Neural cell (in vitro differentiated cells): ENCODE data around the gene BEX5. TPM values are rescaled to one million over a fixed set of nuclear protein-coding genes. Genes with fewer than 3 reads are reported as not detected.
A peak's percentile ranks its signal among the peaks of the same experiment; 100 is the strongest.
"Not testable (repeated sequence)": the region's sequence is repeated elsewhere in the genome, so short reads cannot be mapped to it uniquely, and the experiment has no call there.

ENCODE experiments used
- H2AFZ ChIP-seq: fragments of 200-600, 300-800 bp; sonication (generic), shearing (Covaris generic); 2 replicates; pipeline ENCODE4 v1.6.0; 2014; ENCODE audit warnings: low read depth, mild to moderate bottlenecking, antibody characterized with exemption, low read length, moderate library complexity
- H3F3A ChIP-seq: fragments of 200-600 bp; shearing (Covaris generic); 2 replicates; pipeline ENCODE4 v1.6.1; 2016; ENCODE audit warnings: mild to moderate bottlenecking, moderate library complexity, mixed read lengths, antibody characterized with exemption, low read length; ENCODE audit not compliant: insufficient read depth, poor library complexity, severe bottlenecking
- H3K27ac ChIP-seq: fragments of 200-600, 300-800 bp; sonication (generic), shearing (Covaris generic); 2 replicates; pipeline ENCODE4 v1.5.1; 2014; ENCODE audit warnings: mild to moderate bottlenecking, low read length, moderate library complexity
- H3K27me3 ChIP-seq: fragments of 300-800, 200-600 bp; sonication (generic), shearing (Covaris generic); 2 replicates; pipeline ENCODE4 v1.6.0; 2014; ENCODE audit warnings: mild to moderate bottlenecking, low read depth, low read length, moderate library complexity; ENCODE audit not compliant: insufficient read depth
- H3K36me3 ChIP-seq: fragments of 300-800, 200-600 bp; sonication (generic), shearing (Covaris generic); 2 replicates; pipeline ENCODE4 v1.5.1; 2014; ENCODE audit warnings: mild to moderate bottlenecking, antibody characterized with exemption, low read length, moderate library complexity; ENCODE audit not compliant: insufficient read depth
- H3K4me2 ChIP-seq: fragments of 300-800, 200-600 bp; sonication (generic), shearing (Covaris generic); 2 replicates; pipeline ENCODE4 v1.6.0; 2014; ENCODE audit warnings: mild to moderate bottlenecking, low read length
- H3K4me3 ChIP-seq: fragments of 300-800, 200-600 bp; sonication (generic), shearing (Covaris generic); 2 replicates; pipeline ENCODE4 v1.5.1; 2014; ENCODE audit warnings: mild to moderate bottlenecking, low read length, moderate library complexity
- H3K79me2 ChIP-seq: fragments of 200-600 bp; shearing (Covaris generic); replicated peaks from 2 replicates; pipeline ENCODE4 v1.6.0; 2014; ENCODE audit warnings: mild to moderate bottlenecking, low read length, moderate library complexity; ENCODE audit not compliant: insufficient read depth
- H3K9ac ChIP-seq: fragments of 300-800, 200-600 bp; sonication (generic), shearing (Covaris generic); 2 replicates; pipeline ENCODE4 v1.6.1; 2016; ENCODE audit warnings: mild to moderate bottlenecking, low read length, mixed read lengths
- H3K9me2 ChIP-seq: fragments of 200-600 bp; shearing (Covaris generic); 2 replicates; pipeline ENCODE4 v1.6.1; 2016; ENCODE audit warnings: mild to moderate bottlenecking, low read length, mixed read lengths; ENCODE audit not compliant: insufficient read depth
- H3K9me3 ChIP-seq: fragments of 200-600, 300-800 bp; sonication (generic), shearing (Covaris generic); 2 replicates; pipeline ENCODE4 v1.6.1; 2016; ENCODE audit warnings: mild to moderate bottlenecking, mixed run types, low read length, moderate library complexity, mixed read lengths
- H4K20me1 ChIP-seq: fragments of 200-600 bp; shearing (Covaris generic); 2 replicates; pipeline ENCODE4 v1.6.1; 2016; ENCODE audit warnings: mild to moderate bottlenecking, mixed run types; ENCODE audit not compliant: insufficient read depth
- EP300 ChIP-seq: fragments of 450-650 bp; conservative IDR thresholded peaks from 2 replicates; pipeline ENCODE4 v1.6.1; 2014; ENCODE audit warnings: antibody characterized with exemption, mild to moderate bottlenecking, moderate library complexity; ENCODE audit not compliant: poor library complexity, severe bottlenecking
- EZH2 ChIP-seq: fragments of 200-600, 300-800 bp; shearing (Covaris generic), sonication (generic); IDR thresholded peaks from 2 replicates; pipeline ENCODE4 v1.6.1; 2014; ENCODE audit warnings: antibody characterized with exemption, low read length, borderline replicate concordance, mild to moderate bottlenecking; ENCODE audit not compliant: insufficient read depth, poor library complexity, severe bottlenecking
- MXI1 ChIP-seq: fragments of 450-650 bp; conservative IDR thresholded peaks from 2 replicates; pipeline ENCODE4 v1.6.1; 2014; ENCODE audit warnings: antibody characterized with exemption, mild to moderate bottlenecking; ENCODE audit not compliant: poor library complexity, severe bottlenecking
- POLR2AphosphoS5 ChIP-seq: IDR thresholded peaks from 2 replicates; pipeline ENCODE4 v1.6.1; 2012
- RAD21 ChIP-seq: fragments of 450-650 bp; conservative IDR thresholded peaks from 2 replicates; pipeline ENCODE4 v1.6.1; 2014; ENCODE audit warnings: antibody characterized with exemption, mild to moderate bottlenecking, moderate library complexity
- REST ChIP-seq: IDR thresholded peaks from 2 replicates; pipeline ENCODE4 v1.6.1; 2012; ENCODE audit warnings: borderline replicate concordance
- SMC3 ChIP-seq: fragments of 450-650 bp; conservative IDR thresholded peaks from 2 replicates; pipeline ENCODE4 v1.6.1; 2014; ENCODE audit warnings: antibody characterized with exemption, mild to moderate bottlenecking, moderate library complexity; ENCODE audit not compliant: poor library complexity
- TAF1 ChIP-seq: IDR thresholded peaks from 2 replicates; pipeline ENCODE4 v1.6.1; 2012; ENCODE audit warnings: low read depth
- polyA plus RNA-seq: library from polyadenylated mRNA; depleted of rRNA; stranded (reverse); fragments of >200 nt; gene quantifications from 2 replicates; pipeline ENCODE4 v1.2.3, GENCODE V29; 2014
- TF ChIP-seq, protein P1 (sequence below): fragments of 450-650 bp; IDR thresholded peaks from 2 replicates; pipeline ENCODE4 v1.5.1; 2014; ENCODE audit warnings: antibody characterized with exemption, mild to moderate bottlenecking, moderate library complexity; ENCODE audit not compliant: poor library complexity, severe bottlenecking

Gene BEX5
- polyA plus RNA-seq, 1 donor from 2014 or later, result 17.8 TPM

- Histone ChIP-seq H3F3A (no peaks in the 10 kb centered on the region), H3K4me2 (no peak overlapping the region), H3K27ac (no peak overlapping the region), H3K9ac (peak overlapping the region; percentile 16), H3K9me2 (no peaks in the 10 kb centered on the region), H4K20me1 (no peaks in the 10 kb centered on the region), H2AFZ (no peak overlapping the region), H3K36me3 (no peaks in the 10 kb centered on the region), H3K4me3 (peak overlapping the region; percentile 55), H3K79me2 (no peaks in the 10 kb centered on the region), H3K27me3 (no peaks in the 10 kb centered on the region), H3K9me3 (no peaks in the 10 kb centered on the region)
- TF ChIP-seq POLR2AphosphoS5 (no peak), EP300 (no peak), SMC3 (no peak), RAD21 (no peak), TAF1 (no peak), MXI1 (no peak), EZH2 (no peak), REST (no peak)
- TF ChIP-seq, protein P1, sequence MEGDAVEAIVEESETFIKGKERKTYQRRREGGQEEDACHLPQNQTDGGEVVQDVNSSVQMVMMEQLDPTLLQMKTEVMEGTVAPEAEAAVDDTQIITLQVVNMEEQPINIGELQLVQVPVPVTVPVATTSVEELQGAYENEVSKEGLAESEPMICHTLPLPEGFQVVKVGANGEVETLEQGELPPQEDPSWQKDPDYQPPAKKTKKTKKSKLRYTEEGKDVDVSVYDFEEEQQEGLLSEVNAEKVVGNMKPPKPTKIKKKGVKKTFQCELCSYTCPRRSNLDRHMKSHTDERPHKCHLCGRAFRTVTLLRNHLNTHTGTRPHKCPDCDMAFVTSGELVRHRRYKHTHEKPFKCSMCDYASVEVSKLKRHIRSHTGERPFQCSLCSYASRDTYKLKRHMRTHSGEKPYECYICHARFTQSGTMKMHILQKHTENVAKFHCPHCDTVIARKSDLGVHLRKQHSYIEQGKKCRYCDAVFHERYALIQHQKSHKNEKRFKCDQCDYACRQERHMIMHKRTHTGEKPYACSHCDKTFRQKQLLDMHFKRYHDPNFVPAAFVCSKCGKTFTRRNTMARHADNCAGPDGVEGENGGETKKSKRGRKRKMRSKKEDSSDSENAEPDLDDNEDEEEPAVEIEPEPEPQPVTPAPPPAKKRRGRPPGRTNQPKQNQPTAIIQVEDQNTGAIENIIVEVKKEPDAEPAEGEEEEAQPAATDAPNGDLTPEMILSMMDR, result no peak
These were observed 624 bp downstream of the BEX5 start for GRCh38 chrX:102154900-102155805.

DNA sequence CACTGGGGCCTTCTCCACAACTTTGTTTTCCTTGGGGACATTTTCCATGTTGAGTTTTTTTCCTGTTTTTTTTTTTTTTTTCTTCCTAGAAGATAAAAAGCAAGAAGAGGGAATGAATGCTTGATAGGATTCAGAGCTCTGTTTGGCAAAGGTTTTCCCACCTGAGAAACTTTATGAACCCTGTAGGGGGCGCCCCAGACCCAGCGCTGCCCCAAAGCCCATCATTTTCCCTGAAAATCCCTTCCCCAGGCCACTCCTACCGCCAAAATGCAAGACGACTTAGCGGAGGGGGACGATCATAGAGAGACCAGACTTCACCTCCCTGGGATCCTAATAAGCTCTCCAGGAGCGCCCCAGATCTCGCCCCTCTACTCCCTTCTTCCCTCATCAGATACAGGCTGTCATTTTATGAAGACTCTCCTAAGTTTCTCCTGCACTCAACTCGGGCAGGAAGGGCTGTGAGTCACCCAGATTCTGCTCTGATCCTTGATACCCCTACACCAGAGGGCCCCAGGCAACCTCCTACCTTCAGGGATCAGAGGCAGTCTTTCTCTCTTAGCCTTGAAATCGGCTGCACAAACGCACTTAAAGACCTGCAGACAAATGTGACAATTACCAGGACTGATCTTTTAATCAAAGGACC is 1.4 kb downstream of the BEX5 start:
- H3K9me3 ChIP-seq, result no peaks in the 10 kb centered on the region
- no peaks in the 10 kb centered on the region for H4K20me1 ChIP-seq
- TF ChIP-seq POLR2AphosphoS5 (no peak), REST (no peak), EZH2 (no peak), TAF1 (no peak), SMC3 (no peak), RAD21 (no peak), MXI1 (no peak), EP300 (no peak)
- TF ChIP-seq, protein P1, result no peak
- H3K9ac ChIP-seq, result no peak overlapping the region
- H3K4me2 ChIP-seq, result no peak overlapping the region
- no peaks in the 10 kb centered on the region for H3F3A ChIP-seq
- no peaks in the 10 kb centered on the region for H3K27me3 ChIP-seq
- H3K9me2 ChIP-seq, result no peaks in the 10 kb centered on the region
- peak overlapping the region; percentile 55 for H3K4me3 ChIP-seq
- H3K79me2 ChIP-seq, result no peaks in the 10 kb centered on the region
- H3K36me3 ChIP-seq, result no peaks in the 10 kb centered on the region
- H2AFZ ChIP-seq, result no peak overlapping the region
- H3K27ac ChIP-seq, result no peak overlapping the region

GRCh38 chrX:102142274-102142673 is 13.5 kb downstream of the BEX5 start, which contains the start of gene TCEAL6:
Gene TCEAL6, minus strand, starts transcription at chrX:102142481.
- not testable (repeated sequence) for H3K4me3 ChIP-seq, H3K9me3 ChIP-seq, H3K4me2 ChIP-seq, H3F3A ChIP-seq, H3K27ac ChIP-seq, H4K20me1 ChIP-seq, H3K9ac ChIP-seq, H3K9me2 ChIP-seq, H3K36me3 ChIP-seq, H2AFZ ChIP-seq, H3K79me2 ChIP-seq, H3K27me3 ChIP-seq
